ENCODE measurements around the gene PLCD1. TPM values are rescaled to one million over a fixed set of nuclear protein-coding genes. Genes with fewer than 3 reads are reported as not detected.

PLCD1 gene
- total RNA-seq, 1 donor from 2014 or later = 19.0 TPM

GRCh38 chr3:38008971-38009580 lies 20.4 kb downstream of the PLCD1 start:
- H3K36me3 ChIP-seq (ENCODE audit: control insufficient read depth, insufficient read depth, low read length) = no peaks in the 10 kb centered on the region
- no peak overlapping the region for H3K4me3 ChIP-seq (ENCODE audit: low read depth, low read length)
- H3K27me3 ChIP-seq (ENCODE audit: control insufficient read depth, insufficient read depth, low read length) = no peaks in the 10 kb centered on the region
- TF ChIP-seq, protein P1, sequence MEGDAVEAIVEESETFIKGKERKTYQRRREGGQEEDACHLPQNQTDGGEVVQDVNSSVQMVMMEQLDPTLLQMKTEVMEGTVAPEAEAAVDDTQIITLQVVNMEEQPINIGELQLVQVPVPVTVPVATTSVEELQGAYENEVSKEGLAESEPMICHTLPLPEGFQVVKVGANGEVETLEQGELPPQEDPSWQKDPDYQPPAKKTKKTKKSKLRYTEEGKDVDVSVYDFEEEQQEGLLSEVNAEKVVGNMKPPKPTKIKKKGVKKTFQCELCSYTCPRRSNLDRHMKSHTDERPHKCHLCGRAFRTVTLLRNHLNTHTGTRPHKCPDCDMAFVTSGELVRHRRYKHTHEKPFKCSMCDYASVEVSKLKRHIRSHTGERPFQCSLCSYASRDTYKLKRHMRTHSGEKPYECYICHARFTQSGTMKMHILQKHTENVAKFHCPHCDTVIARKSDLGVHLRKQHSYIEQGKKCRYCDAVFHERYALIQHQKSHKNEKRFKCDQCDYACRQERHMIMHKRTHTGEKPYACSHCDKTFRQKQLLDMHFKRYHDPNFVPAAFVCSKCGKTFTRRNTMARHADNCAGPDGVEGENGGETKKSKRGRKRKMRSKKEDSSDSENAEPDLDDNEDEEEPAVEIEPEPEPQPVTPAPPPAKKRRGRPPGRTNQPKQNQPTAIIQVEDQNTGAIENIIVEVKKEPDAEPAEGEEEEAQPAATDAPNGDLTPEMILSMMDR (IDR thresholded peaks at IDR 0.05; ENCODE audit: insufficient read depth, low read length, poor library complexity, severe bottlenecking) = no peak
- no peak for DNase-seq (ENCODE audit: low read depth)

DNA sequence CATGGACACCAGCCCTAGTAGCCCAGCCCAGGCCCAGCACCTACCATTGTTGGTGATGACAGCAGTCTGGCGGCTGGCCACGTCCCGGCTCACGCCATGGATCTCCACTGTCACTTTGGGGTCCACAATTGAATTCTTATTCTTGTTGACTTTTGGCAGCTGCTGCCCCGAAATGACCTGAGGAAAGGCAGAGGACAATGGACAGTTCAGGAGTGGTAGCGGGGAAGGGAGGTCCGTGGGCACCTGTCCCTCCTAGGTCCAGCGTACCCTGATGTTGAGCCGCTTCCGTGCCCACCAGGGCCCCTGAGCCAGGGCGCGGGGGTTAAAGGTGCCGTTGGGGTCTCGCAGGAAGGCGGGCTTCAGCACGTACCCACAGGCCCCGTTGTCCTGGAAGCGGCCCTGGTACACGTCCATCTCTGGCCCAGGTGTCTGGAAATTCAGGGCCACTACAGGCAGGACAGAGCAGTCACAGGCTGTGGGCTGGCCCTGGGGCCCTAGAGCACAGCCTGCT lies 21.2 kb downstream of the PLCD1 start:
- H3K27me3 ChIP-seq (ENCODE audit: control insufficient read depth, insufficient read depth, low read length) = no peaks in the 10 kb centered on the region
- no peak overlapping the region for H3K4me3 ChIP-seq (ENCODE audit: low read depth, low read length)
- no peak for DNase-seq (ENCODE audit: low read depth)
- no peaks in the 10 kb centered on the region for H3K36me3 ChIP-seq (ENCODE audit: control insufficient read depth, insufficient read depth, low read length)
- TF ChIP-seq, protein P1 (IDR thresholded peaks at IDR 0.05; ENCODE audit: insufficient read depth, low read length, poor library complexity, severe bottlenecking) = no peak

- Histone ChIP-seq H3K36me3 (ENCODE audit: control insufficient read depth, insufficient read depth, low read length) (no peaks in the 10 kb centered on the region), H3K27me3 (ENCODE audit: control insufficient read depth, insufficient read depth, low read length) (no peaks in the 10 kb centered on the region), H3K4me3 (ENCODE audit: low read depth, low read length) (no peak overlapping the region)
- no peak for DNase-seq (ENCODE audit: low read depth)
- TF ChIP-seq, protein P1 (IDR thresholded peaks at IDR 0.05; ENCODE audit: insufficient read depth, low read length, poor library complexity, severe bottlenecking) = no peak
Observed at GRCh38 chr3:38007754-38008090, 21.7 kb downstream of the PLCD1 start.

DNA sequence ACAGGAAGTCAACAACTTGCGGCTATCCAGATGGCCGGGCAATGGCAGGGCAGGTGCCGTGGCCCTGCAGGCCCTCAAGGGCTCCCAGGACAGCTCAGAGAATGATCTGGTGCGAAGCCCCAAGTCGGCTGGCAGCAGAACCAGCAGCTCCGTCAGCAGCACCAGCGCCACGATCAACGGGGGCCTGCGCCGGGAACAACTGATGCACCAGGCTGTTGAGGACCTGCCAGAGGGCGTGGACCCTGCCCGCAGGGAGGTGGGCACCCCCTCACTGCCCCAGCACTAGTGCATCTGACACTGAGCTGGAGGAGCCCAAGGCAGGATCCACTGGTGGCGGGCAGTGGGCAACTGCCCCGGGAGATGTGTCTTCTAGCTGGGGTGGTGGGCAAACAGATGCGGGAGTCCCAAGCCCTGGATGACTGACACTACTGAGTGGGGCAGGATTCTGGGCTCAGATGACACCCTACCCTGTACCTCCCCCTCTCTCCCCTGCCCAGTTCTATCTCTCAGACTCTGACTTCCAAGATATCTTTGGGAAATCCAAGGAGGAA lies 22.9 kb downstream of the PLCD1 start:
- no peak for DNase-seq (ENCODE audit: low read depth)
- Histone ChIP-seq H3K4me3 (ENCODE audit: low read depth, low read length) (no peak overlapping the region), H3K27me3 (ENCODE audit: control insufficient read depth, insufficient read depth, low read length) (no peaks in the 10 kb centered on the region), H3K36me3 (ENCODE audit: control insufficient read depth, insufficient read depth, low read length) (no peaks in the 10 kb centered on the region)
- TF ChIP-seq, protein P1 (IDR thresholded peaks at IDR 0.05; ENCODE audit: insufficient read depth, low read length, poor library complexity, severe bottlenecking) = no peak

DNA sequence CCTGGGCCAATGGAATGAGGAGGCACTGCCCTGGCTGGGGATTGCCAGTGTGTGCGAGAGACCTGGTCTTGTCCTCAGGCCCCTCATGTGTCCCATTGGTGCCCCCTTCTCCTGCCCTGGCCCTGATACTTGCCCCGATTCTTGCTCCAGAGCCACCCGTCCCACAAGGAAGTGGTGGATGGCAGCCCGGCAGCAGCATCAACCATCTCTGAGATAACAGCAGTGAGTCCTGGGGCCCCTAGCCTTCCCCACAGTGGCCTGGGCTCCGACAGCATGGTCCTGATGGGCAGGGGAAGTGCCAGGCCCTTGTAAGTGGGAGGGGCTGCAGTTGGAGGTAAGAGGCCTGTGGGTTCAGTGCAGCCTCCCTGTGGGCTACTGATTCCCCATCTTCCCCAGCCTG lies 23.4 kb downstream of the PLCD1 start:
- no peaks in the 10 kb centered on the region for H3K36me3 ChIP-seq (ENCODE audit: control insufficient read depth, insufficient read depth, low read length)
- no peaks in the 10 kb centered on the region for H3K27me3 ChIP-seq (ENCODE audit: control insufficient read depth, insufficient read depth, low read length)
- TF ChIP-seq, protein P1 (IDR thresholded peaks at IDR 0.05; ENCODE audit: insufficient read depth, low read length, poor library complexity, severe bottlenecking) = no peak
- no peak for DNase-seq (ENCODE audit: low read depth)
- H3K4me3 ChIP-seq (ENCODE audit: low read depth, low read length) = no peak overlapping the region

All from kidney epithelial cell (primary cell).